ENCODE measurements around the gene LMO2.
"Not testable (repeated sequence)": the region's sequence is repeated elsewhere in the genome, so short reads cannot be mapped to it uniquely, and the experiment has no call there.

Gene LMO2

GRCh38 chr11:33825854-33826560, 65.9 kb downstream of the LMO2 start:
- no peaks in the 10 kb centered on the region for H3K9me3 Mint-ChIP-seq
- peaks cover 1% of the 10 kb centered on the region for H3K36me3 Mint-ChIP-seq
- H3K4me3 Mint-ChIP-seq = no peak overlapping the region
- DNase-seq = no peak
- no peak overlapping the region for H3K27ac Mint-ChIP-seq
- H3K4me1 Mint-ChIP-seq = peaks cover 3% of the 10 kb centered on the region
- peaks cover 62% of the 10 kb centered on the region for H3K27me3 Mint-ChIP-seq
- CTCF ChIA-PET = interaction anchor here (6.6 kb wide), 1 partner anchor 19 kb away, joined by 57 read pairs; no protein-coding TSS in a partner anchor

- H3K4me1 Mint-ChIP-seq, H3K27ac Mint-ChIP-seq, H3K36me3 Mint-ChIP-seq, H3K4me3 Mint-ChIP-seq, DNase-seq, H3K9me3 Mint-ChIP-seq: not testable (repeated sequence)
- CTCF ChIA-PET = interaction anchor here (2.1 kb wide), 1 partner anchor 15 kb away, joined by 7 read pairs; no protein-coding TSS in a partner anchor
- H3K27me3 Mint-ChIP-seq = peaks cover 34% of the 10 kb centered on the region
Observed at GRCh38 chr11:33822981-33823380, 68.9 kb downstream of the LMO2 start.

DNA sequence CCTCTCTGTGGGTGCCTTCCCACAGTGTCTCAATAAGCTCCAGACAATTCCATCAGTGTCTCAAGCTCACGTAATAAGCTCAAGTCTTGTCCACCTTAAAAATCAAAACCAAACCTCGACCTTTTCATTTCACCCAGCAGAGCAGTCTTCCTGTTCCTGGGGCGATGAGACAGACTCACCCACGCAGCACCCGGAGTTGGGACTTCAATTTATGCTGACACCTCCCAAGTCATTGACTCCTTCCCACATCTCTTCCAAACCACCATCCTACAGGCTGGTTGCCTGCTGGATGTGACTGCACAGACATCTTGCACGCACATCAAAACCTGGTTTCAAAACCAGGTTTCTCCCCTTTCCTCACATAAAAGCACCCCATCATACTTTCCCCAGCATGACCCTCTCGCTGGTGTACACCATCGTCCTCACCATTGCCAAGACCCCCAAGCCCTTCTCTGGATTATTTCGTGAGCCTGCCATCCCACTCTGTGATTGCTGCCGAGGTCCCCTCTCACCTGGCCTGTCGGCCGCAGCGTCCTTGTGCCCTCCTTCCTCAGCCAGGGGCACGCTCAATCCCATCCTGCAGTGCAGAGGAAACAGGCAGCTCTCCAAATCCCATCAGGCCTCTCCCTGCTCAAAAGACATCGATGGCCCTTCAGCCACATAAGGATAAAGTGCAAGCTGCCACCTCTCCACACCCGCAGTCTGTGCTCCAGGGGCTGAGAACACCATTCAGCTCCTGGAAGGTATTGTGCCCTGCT, 72.4 kb downstream of the LMO2 start:
- no peak overlapping the region for H3K4me3 Mint-ChIP-seq

More for the DNA sequence above, 72.4 kb downstream of the LMO2 start:
- CTCF ChIA-PET = interaction anchor here (0.6 kb wide), 1 partner anchor 14 kb away, joined by 3 read pairs; no protein-coding TSS in a partner anchor
- no peak for DNase-seq
- H3K36me3 Mint-ChIP-seq = no peaks in the 10 kb centered on the region
- H3K4me1 Mint-ChIP-seq = no peaks in the 10 kb centered on the region
- H3K27me3 Mint-ChIP-seq = peaks cover 28% of the 10 kb centered on the region
- H3K27ac Mint-ChIP-seq = no peak overlapping the region
- H3K9me3 Mint-ChIP-seq = no peaks in the 10 kb centered on the region

Data from activated naive CD4-positive, alpha-beta T cell treated with anti-CD3 and anti-CD28 coated beads, Interleukin-2, amount 10 ng/mL, durations not matched to agents 7 days and 5 days (primary cell).